GM18498 (cell line): ENCODE measurements around the gene NFIX.

Experiments used
- ATAC-seq: cut with Tn5 transposase; IDR thresholded peaks from one replicate; pipeline ENCODE4 v1.9.1; 2021; ENCODE audit warnings: mild to moderate bottlenecking, moderate library complexity; ENCODE audit not compliant: unreplicated experiment

The NFIX gene

GRCh38 chr19:13033819-13034611, 38.7 kb downstream of the NFIX start:
- no peak for ATAC-seq

- no peak for ATAC-seq
Observed at GRCh38 chr19:13034636-13035035, 39.4 kb downstream of the NFIX start.

DNA sequence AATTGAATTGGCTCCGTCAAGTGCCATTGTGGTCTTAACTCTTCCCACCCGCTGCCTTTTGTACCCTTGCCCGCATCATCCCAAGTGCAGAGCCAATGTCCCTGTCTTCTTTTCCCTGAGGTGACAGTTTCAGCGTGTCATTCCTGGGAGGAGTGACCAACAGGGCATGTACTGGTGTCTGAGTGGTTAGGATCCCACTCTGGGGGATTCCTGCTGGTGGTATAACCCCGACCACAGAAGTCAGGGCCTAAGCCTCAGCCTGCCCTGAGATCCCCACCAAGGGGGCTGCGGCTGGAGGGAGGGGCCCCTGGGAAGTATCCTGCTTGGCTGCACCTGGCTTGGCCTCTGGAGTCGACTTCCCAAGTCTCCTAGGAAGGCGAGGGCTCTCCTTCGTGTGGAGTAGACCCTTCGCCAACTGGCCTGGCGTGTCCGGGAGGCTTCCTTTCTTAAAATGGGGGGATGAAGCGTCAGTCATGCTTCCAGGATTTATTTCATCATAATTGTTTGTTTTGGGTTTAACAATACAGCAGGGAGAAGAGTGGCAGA, 40.6 kb downstream of the NFIX start:
- ATAC-seq: no peak

DNA sequence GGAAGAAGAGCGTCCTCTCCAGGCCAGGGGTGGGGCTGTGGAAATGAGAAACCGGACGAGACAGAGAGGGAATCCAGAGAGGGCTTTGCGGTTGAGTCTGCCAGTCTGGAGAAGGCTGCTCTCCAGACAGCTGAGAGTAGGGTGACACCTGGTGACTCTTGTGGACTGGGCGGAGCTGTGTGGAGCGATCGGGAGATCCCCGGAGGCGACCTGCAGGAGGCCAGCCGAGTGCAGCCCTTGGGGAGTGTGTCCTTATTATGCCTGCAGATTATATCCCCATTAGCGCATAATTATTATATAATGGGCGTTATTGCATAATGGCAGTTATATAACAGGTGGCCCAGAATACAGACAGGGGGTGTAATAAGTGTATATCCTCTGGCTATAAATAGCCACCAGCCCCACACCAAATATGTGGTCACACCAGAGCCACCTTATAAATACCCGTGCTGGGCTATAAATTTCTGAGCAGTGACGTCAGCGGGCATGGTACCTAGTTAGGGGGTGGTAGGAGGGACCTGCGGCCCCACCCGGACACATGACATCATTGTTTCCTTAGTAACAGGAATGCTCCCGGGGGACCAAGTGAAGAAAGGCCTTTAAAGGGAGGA, 41.2 kb downstream of the NFIX start:
- no peak for ATAC-seq

DNA sequence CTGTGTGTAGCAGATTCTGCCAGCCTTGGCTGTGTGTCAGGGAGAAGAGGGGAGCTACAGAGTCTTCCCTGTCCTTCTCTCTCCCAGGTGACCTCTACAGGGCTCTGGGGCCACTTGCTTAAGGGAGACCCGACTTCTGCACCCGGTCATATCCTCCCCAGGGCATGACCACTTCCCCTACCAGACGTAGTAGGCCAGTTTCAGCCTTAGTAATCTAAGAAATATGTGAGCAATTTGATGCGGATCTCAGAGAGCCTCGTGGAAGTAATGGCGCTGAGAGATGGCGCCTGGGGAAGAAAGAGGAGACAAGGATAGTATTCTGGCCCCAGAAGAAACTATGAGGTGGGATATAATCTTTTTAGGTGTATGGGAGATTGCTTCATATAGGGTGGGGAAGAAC, 41.9 kb downstream of the NFIX start:
- no peak for ATAC-seq

DNA sequence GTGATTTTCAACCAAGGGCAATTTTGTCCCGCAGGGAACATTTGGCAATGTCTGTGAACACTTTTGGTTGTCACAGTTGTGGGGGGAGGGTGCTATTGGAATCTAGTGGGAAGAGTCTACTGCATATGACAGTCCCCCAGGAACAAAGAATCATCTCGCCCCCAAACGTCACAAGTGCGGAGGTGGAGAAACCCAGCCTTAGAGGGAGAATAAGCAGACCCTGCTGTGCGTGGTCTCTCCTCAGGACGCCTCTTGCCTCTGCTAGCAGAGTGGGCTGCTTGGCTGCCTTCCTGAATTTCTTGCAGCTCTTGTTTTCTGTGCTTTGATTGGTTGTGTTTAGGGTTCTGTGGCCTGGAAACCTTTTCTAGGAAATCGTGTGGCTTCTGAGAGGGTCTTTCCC, 42.5 kb downstream of the NFIX start:
- ATAC-seq: no peak

- no peak for ATAC-seq
Observed at GRCh38 chr19:13038306-13039210, 43.3 kb downstream of the NFIX start.

DNA sequence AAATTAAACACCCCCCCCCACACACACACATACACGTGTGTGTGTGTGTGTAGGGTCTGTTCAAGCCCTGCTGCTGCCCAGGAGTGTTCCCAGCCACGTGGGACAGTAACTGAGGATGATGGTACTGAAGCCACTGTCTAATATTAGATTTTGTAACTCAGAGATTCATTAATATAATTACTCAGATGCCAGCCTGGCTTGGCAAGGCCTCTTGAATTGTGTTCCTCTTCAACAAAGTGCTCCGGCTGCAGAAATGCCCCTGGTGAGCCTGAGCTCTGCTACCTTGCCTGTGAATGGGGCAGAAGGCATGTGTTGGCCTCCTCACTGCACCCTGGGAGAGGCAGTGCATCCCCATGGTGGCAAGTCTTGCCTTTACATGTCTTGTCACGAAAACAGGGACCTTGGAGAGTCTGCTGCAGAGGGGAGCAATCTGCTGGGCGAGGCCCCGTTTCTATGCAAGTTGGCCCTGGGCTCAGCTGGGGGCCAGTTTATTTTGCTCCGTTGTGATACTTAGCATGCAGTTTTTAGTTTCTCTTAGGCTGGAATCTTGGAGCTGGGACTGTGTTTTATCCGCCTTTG, 44.0 kb downstream of the NFIX start:
- no peak for ATAC-seq

DNA sequence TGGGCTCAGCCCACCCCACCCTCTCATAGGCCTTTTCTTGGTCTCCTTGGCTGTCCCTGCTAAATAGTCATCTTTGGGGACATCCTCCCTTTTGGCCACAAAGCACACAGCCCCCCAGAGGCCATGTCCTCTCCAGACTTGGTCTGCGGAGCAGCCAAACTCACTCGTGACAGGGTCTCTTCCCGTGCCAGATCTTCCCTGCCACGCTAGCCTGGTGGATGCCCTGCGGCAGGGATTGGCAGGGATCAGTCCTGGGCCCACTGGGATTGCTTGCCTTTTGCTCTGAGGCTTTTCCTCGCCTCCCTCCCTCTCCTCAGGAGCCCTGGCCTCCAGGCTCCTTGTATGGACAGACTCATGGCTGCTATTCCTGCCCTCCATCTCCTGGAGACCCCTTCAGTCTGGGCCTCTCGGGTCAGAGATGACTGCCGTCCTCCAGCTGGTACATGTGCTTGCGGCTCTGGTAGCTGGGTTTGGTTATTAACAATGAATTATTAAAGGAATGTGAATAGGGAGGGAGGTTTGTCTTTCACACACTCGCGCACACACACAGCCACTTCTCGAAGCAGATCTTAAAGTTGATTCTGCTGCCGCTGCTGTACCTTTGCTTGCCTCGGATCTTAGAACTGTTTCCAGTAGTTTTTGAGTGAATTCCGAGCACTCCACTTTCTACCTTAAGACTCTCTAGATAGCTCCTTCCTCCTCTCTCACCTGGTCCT, 45.1 kb downstream of the NFIX start:
- no peak for ATAC-seq

DNA sequence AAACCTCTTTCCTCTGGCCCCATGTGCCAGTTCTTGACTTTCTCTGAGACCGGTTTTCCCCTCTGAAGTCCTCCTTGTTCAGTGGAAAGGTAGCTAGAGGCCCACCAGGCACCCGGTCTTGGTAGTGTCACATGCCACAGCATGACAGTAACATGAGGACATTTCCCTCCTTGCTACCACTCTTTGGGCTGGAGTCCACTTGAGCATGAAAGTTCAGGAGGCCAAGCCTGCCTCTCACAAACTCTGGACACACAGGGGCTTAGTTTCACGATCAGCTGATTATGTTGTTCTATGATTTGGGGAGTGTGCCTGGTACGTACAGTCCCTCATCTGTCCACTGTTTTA, 45.6 kb downstream of the NFIX start:
- no peak for ATAC-seq

DNA sequence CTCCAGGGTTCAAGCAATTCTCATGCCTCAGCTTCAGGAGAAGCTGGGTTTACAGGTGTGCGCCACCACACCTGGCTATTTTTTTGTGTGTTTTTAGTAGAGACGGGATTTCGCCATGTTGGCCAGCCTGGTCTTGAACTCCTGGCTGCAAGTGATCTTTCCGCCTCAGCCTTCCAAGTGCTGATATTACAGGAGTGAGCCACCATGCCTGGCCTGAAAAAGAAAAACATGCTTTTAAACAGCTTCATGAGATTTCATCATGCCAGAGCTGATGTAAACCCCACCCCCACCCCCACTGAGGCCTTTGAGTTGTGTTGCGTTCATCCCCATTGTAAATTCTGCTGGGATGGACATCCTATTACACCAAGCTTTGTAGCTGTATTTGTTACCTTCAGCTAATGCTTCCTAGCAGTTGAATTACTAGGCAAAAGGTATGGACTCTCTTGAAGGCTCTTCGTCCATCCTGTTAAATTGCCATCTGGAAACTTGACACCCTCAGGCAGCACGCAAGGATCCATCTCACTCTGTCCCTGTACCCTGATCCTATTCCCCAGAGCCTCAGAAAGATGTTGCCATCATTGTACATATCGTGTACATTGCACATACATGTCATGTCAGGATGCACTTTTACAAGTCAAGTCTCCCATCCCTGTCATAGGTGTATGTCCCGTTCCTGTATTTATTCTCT, 47.3 kb downstream of the NFIX start:
- ATAC-seq: no peak

- ATAC-seq: no peak
Observed at GRCh38 chr19:13043285-13043684, 48.0 kb downstream of the NFIX start.

GRCh38 chr19:13044231-13044836, 49.1 kb downstream of the NFIX start:
- ATAC-seq: no peak

- no peak for ATAC-seq
Observed at GRCh38 chr19:13045812-13046211, 50.5 kb downstream of the NFIX start.

DNA sequence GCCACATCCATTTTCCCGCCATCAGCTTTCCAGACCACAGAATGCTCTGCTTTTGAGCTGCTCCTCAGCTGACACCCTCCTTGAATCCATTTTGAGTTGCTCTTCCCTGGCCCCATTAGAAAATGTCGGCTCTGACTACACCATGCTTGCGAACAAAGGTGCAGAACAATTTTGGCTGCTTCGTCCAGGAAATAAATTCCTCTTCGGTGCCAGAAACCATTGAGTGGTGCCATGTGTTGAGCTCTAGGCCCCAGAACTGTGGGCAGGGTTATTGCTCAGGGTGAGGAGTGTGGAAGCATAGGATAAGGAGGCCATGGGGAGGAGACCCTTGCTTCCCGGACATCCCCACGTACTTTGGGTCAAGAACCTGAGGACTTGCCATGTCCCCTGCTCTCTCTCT, 52.1 kb downstream of the NFIX start:
- ATAC-seq: no peak

DNA sequence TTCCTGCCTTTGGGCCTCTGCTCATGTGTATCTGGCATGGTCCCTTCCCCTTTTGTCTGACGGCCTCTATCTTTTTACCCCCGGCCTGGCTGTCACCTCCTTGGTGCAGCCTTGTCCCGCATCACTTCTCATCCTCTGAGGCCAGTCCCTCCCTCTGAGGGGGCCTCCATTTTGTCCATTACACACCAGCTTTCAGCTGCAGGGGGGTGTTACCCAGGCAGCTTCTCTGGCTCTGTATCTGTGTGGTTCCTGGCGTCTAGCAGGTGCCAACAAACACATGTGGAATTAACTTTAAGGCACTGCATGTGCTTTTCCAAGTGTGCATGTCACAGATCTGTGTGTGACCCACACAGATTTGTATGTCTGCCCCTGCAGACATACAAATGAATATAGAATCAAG, 55.0 kb downstream of the NFIX start:
- ATAC-seq: no peak

- no peak for ATAC-seq
Observed at GRCh38 chr19:13051557-13052165, 56.4 kb downstream of the NFIX start.

DNA sequence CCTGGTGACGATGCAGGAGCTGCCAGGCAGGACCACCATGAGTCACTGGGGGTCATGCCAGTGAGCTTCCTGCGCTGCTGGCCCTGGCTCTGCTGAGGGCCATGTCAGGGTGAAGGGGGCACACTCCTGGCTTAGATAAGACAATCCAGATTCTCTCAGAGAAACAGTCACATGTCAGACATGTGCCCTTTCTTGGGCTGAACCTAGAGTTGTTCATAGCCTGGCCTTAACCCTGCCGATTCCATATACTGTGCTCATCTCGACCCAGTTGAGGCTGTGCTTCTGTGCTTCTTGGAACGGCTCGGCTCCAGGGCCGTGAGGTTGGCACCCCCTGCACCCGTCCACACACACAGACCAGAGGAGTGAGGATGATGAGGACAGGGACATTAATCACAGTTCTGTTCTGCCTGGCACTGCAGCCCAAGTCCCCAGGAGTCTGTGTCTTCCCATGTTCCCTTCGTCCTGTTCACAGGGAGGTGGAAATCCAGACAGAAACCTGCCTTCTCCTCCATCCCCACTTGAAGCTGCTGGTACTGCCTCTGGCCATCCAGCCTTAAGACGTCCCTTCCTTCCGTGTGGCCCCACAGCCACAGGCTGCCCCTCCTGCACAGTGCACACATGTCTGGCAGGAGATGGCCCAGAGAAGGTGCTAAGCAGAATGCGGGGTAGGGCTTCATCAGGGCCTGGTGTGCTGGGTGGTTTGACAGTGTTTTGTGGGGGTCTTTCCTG, 57.3 kb downstream of the NFIX start:
- no peak for ATAC-seq
